ENCODE results near the gene RPL26.

The RPL26 gene

DNA sequence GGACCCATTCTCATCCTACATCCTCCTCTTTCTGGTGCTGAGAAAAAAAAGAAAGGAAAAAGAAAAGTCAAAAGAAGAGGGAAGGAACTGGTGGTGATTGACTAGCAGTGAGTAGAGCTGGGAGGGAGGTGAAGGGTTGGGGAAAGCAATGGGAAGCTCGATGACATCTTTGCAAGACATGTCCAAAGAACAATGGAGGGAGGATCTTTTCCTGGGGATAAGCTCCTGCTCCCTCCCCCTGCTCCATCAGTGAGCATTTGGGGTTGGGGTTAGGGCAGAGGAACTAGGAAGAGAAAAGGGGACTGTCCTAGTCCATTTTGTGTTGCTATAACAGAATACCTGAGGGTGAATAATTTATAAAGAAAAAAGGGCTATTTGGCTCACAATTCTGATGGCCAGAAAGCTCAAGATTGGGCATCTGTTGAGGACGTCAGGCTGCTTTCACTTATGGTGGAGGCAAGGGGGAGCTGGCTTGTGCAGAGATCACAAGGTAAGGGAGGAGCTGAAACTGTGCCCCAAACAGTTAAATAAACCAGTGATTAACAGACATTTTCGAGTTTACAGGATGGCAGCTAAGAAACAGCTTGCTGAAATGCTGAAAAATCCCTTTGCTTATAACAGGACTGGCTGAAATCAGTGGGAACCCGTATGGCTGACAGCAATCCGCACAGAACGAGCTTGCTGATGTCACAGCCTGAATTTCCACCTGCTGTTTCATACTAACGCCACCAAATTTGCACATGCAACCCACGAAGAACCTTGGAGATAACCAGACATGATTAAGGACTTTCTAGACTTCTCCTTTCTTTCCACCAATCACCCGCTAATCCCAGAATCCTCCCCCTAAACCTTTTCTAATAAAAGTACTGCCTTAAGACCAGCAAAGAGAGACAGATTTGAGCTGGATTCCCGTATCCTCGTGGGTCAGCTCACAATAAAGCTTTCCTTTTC is 44.9 kb downstream of the RPL26 start:
- DNase-seq (ENCODE audit: low read depth, low spot score) = no peak
- TF ChIP-seq ZNF274 (IDR thresholded peaks at IDR 0.05; ENCODE audit: low read depth, low read length) (no peak), YY1 (IDR thresholded peaks at IDR 0.05; ENCODE audit: insufficient read depth, insufficient read length) (no peak), SUZ12 (IDR thresholded peaks at IDR 0.05; ENCODE audit: extremely low read depth, insufficient read depth, insufficient read length) (no peak)
- Histone ChIP-seq H3K4me1 (ENCODE audit: insufficient read depth, insufficient read length) (peaks cover 4% of the 10 kb centered on the region), H3K36me3 (ENCODE audit: insufficient read depth, insufficient read length, low read length) (no peaks in the 10 kb centered on the region), H3K9ac (ENCODE audit: insufficient read length, low read depth) (no peak overlapping the region), H3K9me3 (ENCODE audit: insufficient read depth, low read length) (no peaks in the 10 kb centered on the region), H3K4me3 (ENCODE audit: insufficient read length, low read depth) (no peak overlapping the region), H3K27me3 (ENCODE audit: insufficient read depth, insufficient read length) (no peaks in the 10 kb centered on the region)

GRCh38 chr17:8333281-8333680 is 49.7 kb downstream of the RPL26 start:
- H3K9ac ChIP-seq (ENCODE audit: insufficient read length, low read depth) = no peak overlapping the region
- no peaks in the 10 kb centered on the region for H3K27me3 ChIP-seq (ENCODE audit: insufficient read depth, insufficient read length)
- H3K36me3 ChIP-seq (ENCODE audit: insufficient read depth, insufficient read length, low read length) = no peaks in the 10 kb centered on the region
- no peaks in the 10 kb centered on the region for H3K9me3 ChIP-seq (ENCODE audit: insufficient read depth, low read length)
- DNase-seq (ENCODE audit: low read depth, low spot score) = no peak
- no peak overlapping the region for H3K4me3 ChIP-seq (ENCODE audit: insufficient read length, low read depth)
- peaks cover 3% of the 10 kb centered on the region for H3K4me1 ChIP-seq (ENCODE audit: insufficient read depth, insufficient read length)
- TF ChIP-seq YY1 (IDR thresholded peaks at IDR 0.05; ENCODE audit: insufficient read depth, insufficient read length) = no peak
- TF ChIP-seq SUZ12 (IDR thresholded peaks at IDR 0.05; ENCODE audit: extremely low read depth, insufficient read depth, insufficient read length) = no peak
- no peak for TF ChIP-seq ZNF274 (IDR thresholded peaks at IDR 0.05; ENCODE audit: low read depth, low read length)

DNA sequence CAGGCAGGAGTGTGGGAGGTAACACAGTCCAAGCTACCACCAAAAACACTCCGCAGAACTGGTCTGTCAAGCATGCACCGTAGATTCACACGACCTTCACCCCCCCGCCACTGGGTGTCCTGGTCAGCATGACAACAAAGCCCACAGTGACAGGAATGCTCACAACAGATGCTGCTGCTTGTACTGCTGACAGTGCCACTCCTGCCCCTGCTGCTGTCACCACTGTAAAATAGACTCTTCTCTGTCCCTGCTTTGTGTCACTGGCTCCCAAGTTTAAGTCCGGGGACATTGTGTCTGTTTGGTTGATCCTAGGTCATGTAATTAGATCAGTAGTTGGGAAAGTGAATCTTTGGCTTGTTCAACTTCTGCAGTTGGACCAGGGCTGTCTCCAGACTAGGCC is 50.3 kb downstream of the RPL26 start:
- no peak overlapping the region for H3K9ac ChIP-seq (ENCODE audit: insufficient read length, low read depth)
- H3K4me1 ChIP-seq (ENCODE audit: insufficient read depth, insufficient read length) = peaks cover 3% of the 10 kb centered on the region
- H3K9me3 ChIP-seq (ENCODE audit: insufficient read depth, low read length) = no peaks in the 10 kb centered on the region
- no peak for TF ChIP-seq SUZ12 (IDR thresholded peaks at IDR 0.05; ENCODE audit: extremely low read depth, insufficient read depth, insufficient read length)
- TF ChIP-seq ZNF274 (IDR thresholded peaks at IDR 0.05; ENCODE audit: low read depth, low read length) = no peak
- TF ChIP-seq YY1 (IDR thresholded peaks at IDR 0.05; ENCODE audit: insufficient read depth, insufficient read length) = no peak
- peaks cover 3% of the 10 kb centered on the region for H3K27me3 ChIP-seq (ENCODE audit: insufficient read depth, insufficient read length)
- DNase-seq (ENCODE audit: low read depth, low spot score) = no peak
- H3K36me3 ChIP-seq (ENCODE audit: insufficient read depth, insufficient read length, low read length) = no peaks in the 10 kb centered on the region
- no peak overlapping the region for H3K4me3 ChIP-seq (ENCODE audit: insufficient read length, low read depth)

DNA sequence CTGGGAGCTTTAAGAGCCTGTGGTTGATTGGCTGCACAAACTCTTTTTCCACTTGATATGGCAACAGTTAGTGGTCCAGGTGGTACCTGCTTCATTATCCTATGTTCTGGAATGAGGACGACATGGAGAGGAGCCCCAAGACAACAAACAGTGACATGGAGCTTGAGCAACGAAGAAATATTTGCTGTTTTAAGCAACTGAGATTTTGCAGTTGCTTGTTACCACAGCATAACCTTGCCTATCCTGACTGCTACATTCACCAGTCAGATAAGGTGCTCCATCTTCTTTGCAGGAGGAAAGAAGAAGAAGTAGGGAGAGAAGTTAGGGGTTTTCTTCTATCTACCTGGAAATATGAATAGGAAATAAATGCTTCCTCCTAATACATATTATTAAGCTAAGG is 50.9 kb downstream of the RPL26 start:
- no peaks in the 10 kb centered on the region for H3K9me3 ChIP-seq (ENCODE audit: insufficient read depth, low read length)
- no peak overlapping the region for H3K9ac ChIP-seq (ENCODE audit: insufficient read length, low read depth)
- H3K4me1 ChIP-seq (ENCODE audit: insufficient read depth, insufficient read length) = peaks cover 3% of the 10 kb centered on the region
- TF ChIP-seq ZNF274 (IDR thresholded peaks at IDR 0.05; ENCODE audit: low read depth, low read length) = no peak
- TF ChIP-seq SUZ12 (IDR thresholded peaks at IDR 0.05; ENCODE audit: extremely low read depth, insufficient read depth, insufficient read length) = no peak
- no peak for TF ChIP-seq YY1 (IDR thresholded peaks at IDR 0.05; ENCODE audit: insufficient read depth, insufficient read length)
- H3K27me3 ChIP-seq (ENCODE audit: insufficient read depth, insufficient read length) = peaks cover 9% of the 10 kb centered on the region
- H3K4me3 ChIP-seq (ENCODE audit: insufficient read length, low read depth) = no peak overlapping the region
- H3K36me3 ChIP-seq (ENCODE audit: insufficient read depth, insufficient read length, low read length) = no peaks in the 10 kb centered on the region
- DNase-seq (ENCODE audit: low read depth, low spot score) = no peak
